Measurements from ENCODE around the gene RUFY3. TPM values are rescaled to one million over a fixed set of nuclear protein-coding genes. Genes with fewer than 3 reads are reported as not detected.

The RUFY3 gene
- polyA plus RNA-seq, 2 of the 4 experiments (the other 2 are of a cell fraction) = 8.1 to 20.8 TPM

- 88% methylated on average over 1 of the region's 1 CpG for WGBS (ENCODE audit: missing lambda C conversion rate)
- ChIA-PET CTCF (no interaction called here), POLR2A (no interaction called here)
- Histone ChIP-seq H3K27ac (no peak overlapping the region), H3K4me2 (no peak overlapping the region), H3K4me3 (no peak overlapping the region), H3K9me3 (no peaks in the 10 kb centered on the region), H3K4me1 (peaks cover 5% of the 10 kb centered on the region; the same call in 2 of the 3 replicates)
- FAIRE-seq (no peak), ATAC-seq (no peak), DNase-seq (ENCODE audit: low read depth in 1 of 2, low spot score in 1 of 2) (no peak)
- TF ChIP-seq JUN (IDR thresholded peaks at IDR 0.05) = no peak
- no peak for TF ChIP-seq RAD21 (conservative IDR thresholded peaks at IDR 0.05 in 1 of 2, IDR thresholded peaks at IDR 0.05 in 1 of 2)
- TF ChIP-seq HMGXB4 (CRISPR knock-in tag; IDR thresholded peaks at IDR 0.05; ENCODE audit: borderline replicate concordance) = no peak
- TF ChIP-seq POLR2A (IDR thresholded peaks at IDR 0.05; ENCODE audit: low read length) = no peak
- TF ChIP-seq BCL3 (IDR thresholded peaks at IDR 0.05) = no peak
- no peak for TF ChIP-seq HOXA7 (CRISPR knock-in tag; IDR thresholded peaks at IDR 0.05)
- TF ChIP-seq FOSB (CRISPR knock-in tag; IDR thresholded peaks at IDR 0.05) = no peak
- TF ChIP-seq HOXB13 (CRISPR knock-in tag; IDR thresholded peaks at IDR 0.05; ENCODE audit: low read depth) = no peak
Observed at GRCh38 chr4:70841951-70842350, 120.2 kb downstream of the RUFY3 start.

GRCh38 chr4:70842761-70843435 is 121.1 kb downstream of the RUFY3 start:
- FAIRE-seq (no peak), ATAC-seq (no peak), DNase-seq (ENCODE audit: low read depth in 1 of 2, low spot score in 1 of 2) (no peak)
- TF ChIP-seq MAZ (IDR thresholded peaks at IDR 0.05; ENCODE audit: borderline replicate concordance, low read depth, low read length) (no peak), ZFP36 (IDR thresholded peaks at IDR 0.05; ENCODE audit: borderline replicate concordance, partially characterized antibody) (no peak), CEBPB (IDR thresholded peaks at IDR 0.05) (no peak), TFCP2L1 (CRISPR knock-in tag; IDR thresholded peaks at IDR 0.05) (no peak), NPAS2 (CRISPR knock-in tag; IDR thresholded peaks at IDR 0.05; ENCODE audit: borderline replicate concordance) (no peak), ZSCAN20 (CRISPR knock-in tag; IDR thresholded peaks at IDR 0.05) (no peak), RARB (CRISPR knock-in tag; IDR thresholded peaks at IDR 0.05) (no peak), PBX3 (IDR thresholded peaks at IDR 0.05) (no peak), FOXS1 (CRISPR knock-in tag; IDR thresholded peaks at IDR 0.05) (no peak), USF2 (IDR thresholded peaks at IDR 0.05) (no peak)
- no peak overlapping the region for H3K4me3 ChIP-seq
- ChIA-PET POLR2A (no interaction called here), CTCF (no interaction called here)
- 88% methylated on average over 6 of the region's 6 CpGs for WGBS (ENCODE audit: missing lambda C conversion rate)
- no peak overlapping the region for H3K27ac ChIP-seq
- H3K9me3 ChIP-seq = no peaks in the 10 kb centered on the region
- no peaks in the 10 kb centered on the region for H3K4me1 ChIP-seq
- no peak overlapping the region for H3K4me2 ChIP-seq

- no peaks in the 10 kb centered on the region for H3K9me3 ChIP-seq
- H3K27ac ChIP-seq = no peak overlapping the region
- POLR2A ChIA-PET = no interaction called here
- H3K4me3 ChIP-seq = no peak overlapping the region
- DNase-seq (ENCODE audit: low read depth in 1 of 2, low spot score in 1 of 2) = no peak
- no peaks in the 10 kb centered on the region for H3K4me1 ChIP-seq
- CTCF ChIA-PET = no interaction called here
- no peak for FAIRE-seq
- no peak overlapping the region for H3K4me2 ChIP-seq
- ATAC-seq = no peak
- WGBS (ENCODE audit: missing lambda C conversion rate) = 91% methylated on average over 9 of the region's 9 CpGs
- TF ChIP-seq MAX (IDR thresholded peaks at IDR 0.05) (no peak), HEYL (CRISPR knock-in tag; IDR thresholded peaks at IDR 0.05) (no peak), NR3C1 (IDR thresholded peaks at IDR 0.05) (no peak), PBX3 (IDR thresholded peaks at IDR 0.05) (no peak), E2F6 (IDR thresholded peaks at IDR 0.05; ENCODE audit: borderline replicate concordance, low read depth) (no peak), KDM5A (IDR thresholded peaks at IDR 0.05) (no peak), JUN (IDR thresholded peaks at IDR 0.05) (no peak), EP300 (IDR thresholded peaks at IDR 0.05) (no peak), ESRRA (IDR thresholded peaks at IDR 0.05; ENCODE audit: borderline replicate concordance, low read length) (no peak), RFX5 (IDR thresholded peaks at IDR 0.05) (no peak), BCL3 (IDR thresholded peaks at IDR 0.05) (no peak)
Observed at GRCh38 chr4:70844180-70844579, 122.4 kb downstream of the RUFY3 start.
